Keratinocyte (primary cell): ENCODE data around the gene VWDE. TPM values are rescaled to one million over a fixed set of nuclear protein-coding genes. Genes with fewer than 3 reads are reported as not detected.

ENCODE experiments used
- DNase-seq: peaks from one replicate; pipeline ENCODE4 v3.0.0-alpha.2; 2011; ENCODE audit warnings: low read depth, missing footprints, low spot score
- FAIRE-seq: peaks from 2 replicates; lab custom pipeline; 2011; peaks lifted over from hg19 to GRCh38; lab: Jason Lieb, UNC
- H2AFZ ChIP-seq: 2 replicates; pipeline ENCODE4 v1.6.0; 2012; ENCODE audit warnings: low read length, control low read depth, inconsistent platforms; ENCODE audit not compliant: control insufficient read depth
- H3K27ac ChIP-seq: 2 replicates; pipeline ENCODE4 v1.5.1; 2011; ENCODE audit warnings: low read length; ENCODE audit not compliant: control insufficient read depth, insufficient read depth
- H3K27me3 ChIP-seq: 3 replicates; pipeline ENCODE4 v1.6.0; 2011; ENCODE audit warnings: low read length; ENCODE audit not compliant: control insufficient read depth, insufficient read depth; ENCODE audit errors: extremely low read depth
- H3K36me3 ChIP-seq, 2 experiments: 2 replicates in 1 of 2; 3 replicates in 1 of 2; pipeline ENCODE4 v1.5.1; 2011; ENCODE audit warnings: low read length in 2 of 2, mild to moderate bottlenecking in 1 of 2; ENCODE audit not compliant: control insufficient read depth in 2 of 2, insufficient read depth in 2 of 2; ENCODE audit errors: extremely low read depth in 1 of 2
- H3K4me1 ChIP-seq: 3 replicates; pipeline ENCODE4 v1.5.1; 2011; ENCODE audit warnings: low read length; ENCODE audit not compliant: control insufficient read depth, insufficient read depth; ENCODE audit errors: extremely low read depth
- H3K4me2 ChIP-seq: 3 replicates; pipeline ENCODE4 v1.6.0; 2011; ENCODE audit warnings: low read depth, low read length; ENCODE audit not compliant: control insufficient read depth, insufficient read depth; ENCODE audit errors: extremely low read depth
- H3K4me3 ChIP-seq, 3 experiments: fragments of 200-600 bp in 1 of 3; sonication (generic) in 1 of 3; 2 replicates in 2 of 3; 3 replicates in 1 of 3; pipeline ENCODE4 v1.5.1; 2011 to 2016; ENCODE audit warnings: low read length in 3 of 3, mild to moderate bottlenecking in 3 of 3, control low read depth in 2 of 3, inconsistent platforms in 1 of 3, low read depth in 1 of 3, mixed read lengths in 1 of 3, mixed run types in 1 of 3, moderate library complexity in 1 of 3; ENCODE audit not compliant: control insufficient read depth in 2 of 3, insufficient read depth in 2 of 3; ENCODE audit errors: extremely low read depth in 1 of 3
- H3K79me2 ChIP-seq: 2 replicates; pipeline ENCODE4 v1.6.0; 2012; ENCODE audit warnings: low read length; ENCODE audit not compliant: control insufficient read depth, insufficient read depth
- H3K9ac ChIP-seq: 3 replicates; pipeline ENCODE4 v1.6.0; 2011; ENCODE audit warnings: low read length; ENCODE audit not compliant: control insufficient read depth, insufficient read depth; ENCODE audit errors: extremely low read depth
- H3K9me1 ChIP-seq: 3 replicates; pipeline ENCODE4 v1.6.0; 2011; ENCODE audit warnings: low read length; ENCODE audit not compliant: control insufficient read depth, insufficient read depth; ENCODE audit errors: extremely low read depth
- H3K9me3 ChIP-seq: 2 replicates; pipeline ENCODE4 v1.5.1; 2012; ENCODE audit warnings: low read depth, low read length; ENCODE audit not compliant: control insufficient read depth
- H4K20me1 ChIP-seq: 3 replicates; pipeline ENCODE4 v1.6.0; 2011; ENCODE audit warnings: low read length; ENCODE audit not compliant: control insufficient read depth, insufficient read depth; ENCODE audit errors: extremely low read depth
- CTCF ChIP-seq, 3 experiments: IDR thresholded peaks in 1 of 3; conservative IDR thresholded peaks in 1 of 3; optimal IDR thresholded peaks in 1 of 3; 2 replicates in 2 of 3; 3 replicates in 1 of 3; pipeline versions ENCODE3 to v1.5.1; 2011; ENCODE audit warnings: low read length in 3 of 3, mild to moderate bottlenecking in 3 of 3, moderate library complexity in 2 of 3, control low read depth in 1 of 3, inconsistent platforms in 1 of 3; ENCODE audit not compliant: insufficient read depth in 2 of 3; ENCODE audit errors: extremely low read depth in 1 of 3
- EZH2 ChIP-seq: IDR thresholded peaks from one replicate; pipeline ENCODE4 v1.6.1; 2012; ENCODE audit warnings: inconsistent platforms, mild to moderate bottlenecking, low read length, moderate library complexity
- dilution Hi-C: fragments of 300-500 bp; cut with MboI; formaldehyde crosslinking; loops from one replicate; pipeline ENCODE4 v1.7.0; 2020; ENCODE audit warnings: low sequenced_read_pairs; ENCODE audit not compliant: extremely low pct_ligation_motif_present
- polyA plus RNA-seq, 5 experiments: library from polyadenylated mRNA; depleted of rRNA in 3 of 5; stranded (reverse) in 3 of 5; stranded (forward) in 1 of 5; unstranded in 1 of 5; fragments of >200 nt; gene quantifications; 1 replicate in 1 of 5; 2 replicates in 3 of 5; 3 replicates in 1 of 5; pipeline versions ENCODE4 v1.2.1 to v1.2.3, GENCODE V29; 2011 to 2012; ENCODE audit warnings: missing spikeins in 2 of 5, low read depth in 1 of 5, low replicate concordance in 1 of 5

Gene VWDE
- polyA plus RNA-seq, 1 donor (not counting 4 experiments of a cell fraction or from before 2014, with no cell fraction given): 0.01 TPM

GRCh38 chr7:12315049-12315448, 88.6 kb downstream of the VWDE start:
- no peaks in the 10 kb centered on the region for H3K79me2 ChIP-seq
- no peaks in the 10 kb centered on the region for H3K9me3 ChIP-seq
- TF ChIP-seq CTCF (optimal IDR thresholded peaks at IDR 0.05 in 1 of 3, IDR thresholded peaks at IDR 0.05 in 1 of 3, conservative IDR thresholded peaks at IDR 0.05 in 1 of 3; ENCODE audit: extremely low read depth in 1 of 3, insufficient read depth in 2 of 3, low read length in 3 of 3) (no peak), EZH2 (no peak)
- no peak overlapping the region for H3K4me3 ChIP-seq
- dilution Hi-C loops: no loop called here
- H3K36me3 ChIP-seq: no peaks in the 10 kb centered on the region
- H3K27ac ChIP-seq: no peak overlapping the region
- H3K9me1 ChIP-seq: no peaks in the 10 kb centered on the region
- H2AFZ ChIP-seq: no peak overlapping the region
- DNase-seq (no peak), FAIRE-seq (no peak)
- no peak overlapping the region for H3K4me2 ChIP-seq
- H3K9ac ChIP-seq: no peak overlapping the region
- H3K4me1 ChIP-seq: no peaks in the 10 kb centered on the region
- H4K20me1 ChIP-seq: no peaks in the 10 kb centered on the region
- no peaks in the 10 kb centered on the region for H3K27me3 ChIP-seq

- H3K4me3 ChIP-seq: no peak overlapping the region
- no peaks in the 10 kb centered on the region for H3K4me1 ChIP-seq
- TF ChIP-seq EZH2 (no peak), CTCF (optimal IDR thresholded peaks at IDR 0.05 in 1 of 3, IDR thresholded peaks at IDR 0.05 in 1 of 3, conservative IDR thresholded peaks at IDR 0.05 in 1 of 3; ENCODE audit: extremely low read depth in 1 of 3, insufficient read depth in 2 of 3, low read length in 3 of 3) (no peak)
- H4K20me1 ChIP-seq: no peaks in the 10 kb centered on the region
- H3K36me3 ChIP-seq: no peaks in the 10 kb centered on the region
- H3K9me3 ChIP-seq: no peaks in the 10 kb centered on the region
- dilution Hi-C loops: no loop called here
- no peaks in the 10 kb centered on the region for H3K27me3 ChIP-seq
- no peak overlapping the region for H3K27ac ChIP-seq
- DNase-seq: no peak
- no peaks in the 10 kb centered on the region for H3K79me2 ChIP-seq
- H3K4me2 ChIP-seq: no peak overlapping the region
- FAIRE-seq: no peak
- H3K9me1 ChIP-seq: no peaks in the 10 kb centered on the region
- no peak overlapping the region for H2AFZ ChIP-seq
- H3K9ac ChIP-seq: no peak overlapping the region
These were observed 89.5 kb downstream of the VWDE start for GRCh38 chr7:12314199-12314598.
